HCT116 (cell line): ENCODE measurements around the gene TSPAN5. TPM values are rescaled to one million over a fixed set of nuclear protein-coding genes. Genes with fewer than 3 reads are reported as not detected.

Source experiments
- ATAC-seq: fragments of 200-7000 bp; cut with Tn5 transposase; 2 replicates; pipeline ENCODE4 v1.9.1; 2020; ENCODE audit warnings: mild to moderate bottlenecking, moderate library complexity
- BruUV-seq: library from RNA; stranded (reverse); fragments of 400-500 nt; replicated peaks from 2 replicates; lab custom pipeline; 2021; lab: Mats Ljungman, UMichigan
- CTCF ChIA-PET: fragments of 300-600 bp; sonication (Branson Sonifier 250); formaldehyde crosslinking; loops from one replicate; lab custom pipeline; 2021; ENCODE audit warnings: antibody characterized with exemption; lab: Charles Lee
- POLR2A ChIA-PET: fragments of 300-600, 350-600 bp; sonication (Branson Sonifier 250); formaldehyde crosslinking; loops from one replicate; lab custom pipeline; 2021; ENCODE audit warnings: antibody characterized with exemption; lab: Charles Lee
- RAD21 ChIA-PET, 2 experiments: fragments of 300-600 bp; sonication (Branson Sonifier 250); formaldehyde crosslinking; loops; one replicate each; lab custom pipeline; 2023; ENCODE audit warnings: low total read pairs in 2 of 2; ENCODE audit not compliant: uncharacterized antibody in 2 of 2, unreplicated experiment in 2 of 2, low non-redundant PET in 1 of 2; lab: Charles Lee
- DNase-seq: peaks from one replicate; pipeline ENCODE4 v3.0.0-alpha.2; 2010; ENCODE audit warnings: low read depth, low spot score
- H2AFZ ChIP-seq: fragments of 200-600 bp; shearing (Covaris generic), sonication (generic); 2 replicates; pipeline ENCODE4 v1.6.1; 2017; ENCODE audit warnings: low read depth, mixed run types, mixed read lengths, antibody characterized with exemption, low read length; ENCODE audit not compliant: poor library complexity, severe bottlenecking
- H3K27ac ChIP-seq: 2 replicates; pipeline ENCODE4 v1.5.1; 2012; ENCODE audit warnings: low read depth, low read length
- H3K27me3 ChIP-seq: fragments of 200-600 bp; sonication (generic); 2 replicates; pipeline ENCODE4 v1.6.1; 2016; ENCODE audit warnings: mixed run types, low read length, mixed read lengths; ENCODE audit not compliant: insufficient read depth
- H3K36me3 ChIP-seq, 2 experiments: fragments of 200-500 bp in 1 of 2; fragments of 200-600 bp in 1 of 2; sonication (Bioruptor generic) in 1 of 2; sonication (generic) in 1 of 2; 2 replicates each; pipeline versions ENCODE4 v1.5.1 to v1.6.1; 2014 to 2016; ENCODE audit warnings: low read length in 2 of 2, inconsistent platforms in 1 of 2, mixed read lengths in 1 of 2, mixed run types in 1 of 2; ENCODE audit not compliant: insufficient read depth in 2 of 2, control insufficient read depth in 1 of 2
- H3K4me1 ChIP-seq, 2 experiments: fragments of 200-600 bp in 1 of 2; sonication (generic) in 1 of 2; 2 replicates each; pipeline versions ENCODE4 v1.5.1 to v1.6.1; 2012 to 2017; ENCODE audit warnings: low read length in 2 of 2, inconsistent platforms in 1 of 2, mild to moderate bottlenecking in 1 of 2, mixed read lengths in 1 of 2, mixed run types in 1 of 2, moderate library complexity in 1 of 2; ENCODE audit not compliant: insufficient read depth in 2 of 2, control insufficient read depth in 1 of 2
- H3K4me2 ChIP-seq: fragments of 200-600 bp; sonication (generic); 2 replicates; pipeline ENCODE4 v1.6.1; 2017; ENCODE audit warnings: mixed run types, low read length, mixed read lengths
- H3K4me3 ChIP-seq, 2 experiments: fragments of 200-600 bp in 1 of 2; sonication (generic) in 1 of 2; replicated peaks in 1 of 2; 2 replicates each; pipeline ENCODE4 v1.5.1; 2011 to 2016; ENCODE audit warnings: low read length in 2 of 2, control low read depth in 1 of 2, low read depth in 1 of 2, mild to moderate bottlenecking in 1 of 2, mixed read lengths in 1 of 2, mixed run types in 1 of 2
- H3K79me2 ChIP-seq: fragments of 200-600 bp; sonication (generic); 2 replicates; pipeline ENCODE4 v1.6.1; 2017; ENCODE audit warnings: mild to moderate bottlenecking, mixed run types, low read length, moderate library complexity, mixed read lengths; ENCODE audit not compliant: insufficient read depth
- H3K9ac ChIP-seq: fragments of 200-600 bp; sonication (generic); 2 replicates; pipeline ENCODE4 v1.6.1; 2016; ENCODE audit warnings: low read length, mixed read lengths
- H3K9me2 ChIP-seq: fragments of 200-600 bp; sonication (generic), shearing (Covaris generic); 2 replicates; pipeline ENCODE4 v1.6.1; 2017; ENCODE audit warnings: mixed run types, mild to moderate bottlenecking, moderate library complexity; ENCODE audit not compliant: insufficient read depth
- H3K9me3 ChIP-seq, 2 experiments: fragments of 200-500 bp in 1 of 2; fragments of 200-600 bp in 1 of 2; sonication (Bioruptor generic) in 1 of 2; sonication (generic) in 1 of 2; 2 replicates each; pipeline ENCODE4 v1.6.1; 2014 to 2017; ENCODE audit warnings: low read length in 2 of 2, mixed read lengths in 2 of 2, inconsistent platforms in 1 of 2, low read depth in 1 of 2, mild to moderate bottlenecking in 1 of 2, mixed run types in 1 of 2, moderate library complexity in 1 of 2; ENCODE audit not compliant: control insufficient read depth in 1 of 2, insufficient read depth in 1 of 2
- H4K20me1 ChIP-seq: fragments of 200-600 bp; sonication (generic), shearing (Covaris generic); 2 replicates; pipeline ENCODE4 v1.6.1; 2017; ENCODE audit warnings: mixed run types, mild to moderate bottlenecking, moderate library complexity; ENCODE audit not compliant: insufficient read depth
- ATF3 ChIP-seq: IDR thresholded peaks from 2 replicates; pipeline ENCODE4 v1.6.1; 2012
- EGR1 ChIP-seq: IDR thresholded peaks from 2 replicates; pipeline ENCODE4 v1.6.1; 2012; ENCODE audit warnings: low read depth
- ELF1 ChIP-seq: IDR thresholded peaks from 2 replicates; pipeline ENCODE4 v1.6.1; 2012; ENCODE audit warnings: low read depth, borderline replicate concordance
- EZH2 ChIP-seq: fragments of 200-600 bp; sonication (generic); IDR thresholded peaks from 2 replicates; pipeline ENCODE4 v1.6.1; 2017; ENCODE audit warnings: antibody characterized with exemption, mixed run types
- EZH2phosphoT487 ChIP-seq: fragments of 200-600 bp; IDR thresholded peaks from 2 replicates; pipeline ENCODE4 v1.6.1; 2018; ENCODE audit warnings: antibody characterized with exemption, borderline replicate concordance
- FOSL1 ChIP-seq: IDR thresholded peaks from 2 replicates; pipeline ENCODE4 v1.6.1; 2012; ENCODE audit warnings: low read depth
- JUND ChIP-seq: IDR thresholded peaks from 2 replicates; pipeline ENCODE4 v1.6.1; 2012
- POLR2AphosphoS5 ChIP-seq: IDR thresholded peaks from 2 replicates; pipeline ENCODE4 v1.6.1; 2011; ENCODE audit warnings: mild to moderate bottlenecking, low read depth, low read length, moderate library complexity
- RAD21 ChIP-seq: IDR thresholded peaks from 2 replicates; pipeline ENCODE4 v1.6.1; 2012; ENCODE audit warnings: low read depth, mild to moderate bottlenecking
- REST ChIP-seq: IDR thresholded peaks from 2 replicates; pipeline ENCODE4 v1.6.1; 2012; ENCODE audit warnings: low read depth
- SP1 ChIP-seq: IDR thresholded peaks from 2 replicates; pipeline ENCODE4 v1.6.1; 2012; ENCODE audit warnings: low read depth
- SRF ChIP-seq: IDR thresholded peaks from 2 replicates; pipeline ENCODE4 v1.6.1; 2012; ENCODE audit warnings: low read depth
- YY1 ChIP-seq: IDR thresholded peaks from 2 replicates; pipeline ENCODE4 v1.6.1; 2011; ENCODE audit warnings: low read length, low read depth, moderate library complexity, mild to moderate bottlenecking; ENCODE audit not compliant: insufficient replicate concordance; ENCODE audit errors: extremely low read depth
- ZFX ChIP-seq: fragments of 450-650 bp; IDR thresholded peaks from 2 replicates; pipeline ENCODE4 v1.6.1; 2017
- ZNF274 ChIP-seq: fragments of 200-500 bp; sonication (Bioruptor generic); IDR thresholded peaks from 2 replicates; pipeline ENCODE4 v1.6.1; 2014; ENCODE audit warnings: mild to moderate bottlenecking, low read depth, low read length, inconsistent platforms
- intact Hi-C: fragments of 100-400 bp; cut with micrococcal nuclease; formaldehyde crosslinking; loops from 2 replicates; pipeline ENCODE4 v1.10.0; 2022
- total RNA-seq: library from RNA; stranded (reverse); gene quantifications from one replicate; pipeline ENCODE4 v1.2.1, GENCODE V29; 2021; ENCODE audit not compliant: unreplicated experiment

TSPAN5 gene
- total RNA-seq, 1 experiment from 2014 or later: 56.8 TPM

- no peak overlapping the region for H3K4me3 ChIP-seq
- DNase-seq: no peak
- intact Hi-C loops: loop anchor here (10.0 kb wide), 2 partner anchors 105 to 155 kb away; no protein-coding TSS in a partner anchor
- no peaks in the 10 kb centered on the region for H3K9me3 ChIP-seq
- peaks cover 35 to 90% of the 10 kb centered on the region in 2 experiments for H3K4me1 ChIP-seq
- BruUV-seq: no TSS peak
- H3K79me2 ChIP-seq: peaks cover 100% of the 10 kb centered on the region
- H3K27me3 ChIP-seq: no peaks in the 10 kb centered on the region
- no peaks in the 10 kb centered on the region for H3K9me2 ChIP-seq
- H3K9ac ChIP-seq: no peak overlapping the region
- ChIA-PET POLR2A (no interaction called here), RAD21 (no interaction called here), CTCF (no interaction called here)
- no peak for TF ChIP-seq EGR1
- TF ChIP-seq EZH2phosphoT487: no peak
- TF ChIP-seq REST: no peak
- TF ChIP-seq EZH2: no peak
- TF ChIP-seq ELF1: no peak
- no peak for TF ChIP-seq FOSL1
- no peak for TF ChIP-seq ATF3
- no peak for TF ChIP-seq ZFX
- no peak for TF ChIP-seq POLR2AphosphoS5
- TF ChIP-seq RAD21: no peak
- no peak for TF ChIP-seq JUND
- TF ChIP-seq ZNF274: no peak
- TF ChIP-seq SP1: no peak
- no peak for TF ChIP-seq YY1
- TF ChIP-seq SRF: no peak
- no peaks in the 10 kb centered on the region for H4K20me1 ChIP-seq
- ATAC-seq: no peak
- H3K4me2 ChIP-seq: no peak overlapping the region
- no peak overlapping the region for H3K27ac ChIP-seq
- H3K36me3 ChIP-seq: no peaks in the 10 kb centered on the region
- no peak overlapping the region for H2AFZ ChIP-seq
Observed at GRCh38 chr4:98620087-98620784, 38.2 kb downstream of the TSPAN5 start.
